Left lung (tissue), 10 donors: ENCODE results near the gene CNMD. TPM values are rescaled to one million over a fixed set of nuclear protein-coding genes. Genes with fewer than 3 reads are reported as not detected.

ENCODE experiments used
- ATAC-seq: fragments of 200-7000 bp; cut with Tn5 transposase; one replicate; pipeline ENCODE4 v1.9.1; 2020; ENCODE audit warnings: moderate library complexity
- DNase-seq, 4 donors: peaks; one replicate each; pipeline ENCODE4 v3.0.0-alpha.2; 2013 to 2020
- H3K27ac ChIP-seq, 2 donors: fragments of 200-600 bp; sonication (generic) in 1 of 2; one replicate each; pipeline versions ENCODE4 v1.5.0 to v1.8.0; 2020 to 2021
- H3K27me3 ChIP-seq, 2 donors: fragments of 200-600 bp; sonication (generic) in 1 of 2; one replicate each; pipeline versions ENCODE4 v1.5.0 to v1.8.0; 2020 to 2021
- H3K36me3 ChIP-seq, 2 donors: fragments of 200-600 bp; sonication (generic) in 1 of 2; one replicate each; pipeline versions ENCODE4 v1.5.0 to v1.8.0; 2020 to 2021
- H3K4me1 ChIP-seq, 2 donors: fragments of 200-600 bp; one replicate each; pipeline ENCODE4 v1.8.0; 2021
- H3K4me3 ChIP-seq, 2 donors: fragments of 200-600 bp; sonication (generic) in 1 of 2; one replicate each; pipeline versions ENCODE4 v1.5.0 to v1.8.0; 2020 to 2021; ENCODE audit warnings: mild to moderate bottlenecking in 1 of 2
- H3K9me3 ChIP-seq, 2 donors: fragments of 200-600 bp; sonication (generic) in 1 of 2; one replicate each; pipeline versions ENCODE4 v1.5.0 to v1.8.0; 2020 to 2021
- intact Hi-C, 2 donors: fragments of 100-400 bp; cut with DNase I; formaldehyde crosslinking; loops; one replicate each; pipeline versions ENCODE4 v1.11.2 to v1.14.2; 2022
- polyA plus RNA-seq, 6 donors: library from polyadenylated mRNA; unstranded; fragments of 120-200 nt; gene quantifications; one replicate each; pipeline ENCODE4 v1.2.1, GENCODE V29; 2013; ENCODE audit not compliant: insufficient read length in 6 of 6
- total RNA-seq, 2 donors: library from RNA; stranded (reverse); fragmentation: NEBNext Ultra II Directional; extraction: Animal tissue kit (Norgen Biotek cat#: 25700); gene quantifications; one replicate each; pipeline ENCODE4 v1.2.1, GENCODE V29; 2021
- TF ChIP-seq, protein P1 (sequence below), 2 donors: fragments of 200-600 bp; sonication (generic) in 1 of 2; IDR thresholded peaks; one replicate each; pipeline versions ENCODE4 v1.5.0 to v1.8.0; 2021; ENCODE audit warnings: antibody characterized with exemption in 2 of 2
- donor health status: DM: no; HTN: yes; CAD: no.
- donor health status: DM: no; HTN: no; CAD: no.

CNMD gene
- total and polyA plus RNA-seq, 8 donors = 5.1 to 9.6 (median 7.2) TPM; not detected in 2

DNA sequence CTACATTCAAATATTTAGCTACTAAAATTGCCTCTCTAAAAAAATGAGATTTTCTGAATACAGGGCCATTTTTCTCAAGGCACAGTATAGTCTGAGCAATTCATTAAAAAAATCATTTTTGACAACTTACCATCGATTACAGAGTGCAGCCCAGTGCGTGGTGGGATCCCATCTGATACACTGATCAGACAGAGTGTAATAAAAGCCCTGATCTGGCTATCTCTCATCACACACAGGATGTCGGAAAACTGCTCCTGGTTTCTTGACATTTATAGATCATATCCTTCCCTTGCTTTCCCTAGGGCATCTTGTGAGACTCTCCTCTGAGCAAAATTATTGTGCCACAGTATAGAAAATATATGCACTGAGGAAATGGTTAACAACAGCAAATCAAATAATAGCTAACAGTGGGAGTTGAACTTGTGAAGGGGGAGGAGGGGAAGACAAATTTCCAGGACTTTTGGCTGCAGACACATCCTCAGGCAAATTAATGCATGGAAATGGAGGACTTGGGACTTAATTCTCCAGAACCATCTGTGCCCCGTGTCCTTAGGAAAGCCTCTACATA lies 28.4 kb upstream of the CNMD start:
- no peaks in the 10 kb centered on the region for H3K36me3 ChIP-seq
- H3K27me3 ChIP-seq = peaks cover 0 to 9% of the 10 kb centered on the region in 2 donors
- intact Hi-C loops = no loop called here
- no peak overlapping the region for H3K27ac ChIP-seq
- ATAC-seq (no peak), DNase-seq (no peak)
- H3K4me3 ChIP-seq = no peak overlapping the region
- H3K4me1 ChIP-seq = no peaks in the 10 kb centered on the region
- TF ChIP-seq, protein P1, sequence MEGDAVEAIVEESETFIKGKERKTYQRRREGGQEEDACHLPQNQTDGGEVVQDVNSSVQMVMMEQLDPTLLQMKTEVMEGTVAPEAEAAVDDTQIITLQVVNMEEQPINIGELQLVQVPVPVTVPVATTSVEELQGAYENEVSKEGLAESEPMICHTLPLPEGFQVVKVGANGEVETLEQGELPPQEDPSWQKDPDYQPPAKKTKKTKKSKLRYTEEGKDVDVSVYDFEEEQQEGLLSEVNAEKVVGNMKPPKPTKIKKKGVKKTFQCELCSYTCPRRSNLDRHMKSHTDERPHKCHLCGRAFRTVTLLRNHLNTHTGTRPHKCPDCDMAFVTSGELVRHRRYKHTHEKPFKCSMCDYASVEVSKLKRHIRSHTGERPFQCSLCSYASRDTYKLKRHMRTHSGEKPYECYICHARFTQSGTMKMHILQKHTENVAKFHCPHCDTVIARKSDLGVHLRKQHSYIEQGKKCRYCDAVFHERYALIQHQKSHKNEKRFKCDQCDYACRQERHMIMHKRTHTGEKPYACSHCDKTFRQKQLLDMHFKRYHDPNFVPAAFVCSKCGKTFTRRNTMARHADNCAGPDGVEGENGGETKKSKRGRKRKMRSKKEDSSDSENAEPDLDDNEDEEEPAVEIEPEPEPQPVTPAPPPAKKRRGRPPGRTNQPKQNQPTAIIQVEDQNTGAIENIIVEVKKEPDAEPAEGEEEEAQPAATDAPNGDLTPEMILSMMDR (IDR thresholded peaks at IDR 0.05) = no peak
- H3K9me3 ChIP-seq = no peaks in the 10 kb centered on the region

GRCh38 chr13:52765611-52766390 lies 26.2 kb upstream of the CNMD start:
- no peaks in the 10 kb centered on the region for H3K36me3 ChIP-seq
- no peak for DNase-seq
- H3K9me3 ChIP-seq = no peaks in the 10 kb centered on the region
- H3K4me1 ChIP-seq = no peaks in the 10 kb centered on the region
- intact Hi-C loops = no loop called here
- H3K27ac ChIP-seq = no peak overlapping the region
- H3K27me3 ChIP-seq = no peaks in the 10 kb centered on the region
- TF ChIP-seq, protein P1 (IDR thresholded peaks at IDR 0.05) = no peak
- no peak overlapping the region for H3K4me3 ChIP-seq
- ATAC-seq = no peak

DNA sequence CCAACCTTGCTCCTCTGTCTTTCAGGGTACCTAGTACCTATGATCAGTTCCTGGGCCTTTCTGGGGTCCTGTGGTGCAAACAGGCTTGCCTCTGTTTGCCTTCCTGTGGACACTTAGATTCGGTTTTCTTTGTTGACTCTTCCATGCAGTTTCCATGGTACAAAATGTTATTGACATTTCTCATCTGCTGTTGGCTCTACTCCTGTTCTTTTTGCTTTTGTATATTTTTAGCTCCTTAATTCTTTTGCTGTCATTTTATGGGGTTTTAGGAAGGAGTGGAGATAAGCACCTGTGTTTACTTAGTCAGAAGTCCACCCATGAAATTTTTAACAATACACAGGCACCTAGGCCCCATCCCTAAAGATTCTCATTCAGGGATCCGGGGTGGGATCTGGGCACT lies 20.5 kb upstream of the CNMD start:
- no peaks in the 10 kb centered on the region for H3K27me3 ChIP-seq
- intact Hi-C loops = no loop called here
- no peaks in the 10 kb centered on the region for H3K9me3 ChIP-seq
- no peaks in the 10 kb centered on the region for H3K4me1 ChIP-seq
- DNase-seq (no peak), ATAC-seq (no peak)
- H3K4me3 ChIP-seq = no peak overlapping the region
- H3K36me3 ChIP-seq = no peaks in the 10 kb centered on the region
- H3K27ac ChIP-seq = no peak overlapping the region
- TF ChIP-seq, protein P1 (IDR thresholded peaks at IDR 0.05) = no peak

GRCh38 chr13:52758114-52758513 lies 18.5 kb upstream of the CNMD start:
- TF ChIP-seq, protein P1 (IDR thresholded peaks at IDR 0.05) = no peak
- DNase-seq (no peak), ATAC-seq (no peak)
- no peak overlapping the region for H3K27ac ChIP-seq
- no peaks in the 10 kb centered on the region for H3K4me1 ChIP-seq
- no peaks in the 10 kb centered on the region for H3K36me3 ChIP-seq
- no peak overlapping the region for H3K4me3 ChIP-seq
- H3K27me3 ChIP-seq = no peaks in the 10 kb centered on the region
- no peaks in the 10 kb centered on the region for H3K9me3 ChIP-seq
- intact Hi-C loops = no loop called here

- H3K4me3 ChIP-seq = no peak overlapping the region
- intact Hi-C loops = no loop called here
- H3K36me3 ChIP-seq = no peaks in the 10 kb centered on the region
- ATAC-seq (no peak), DNase-seq (no peak)
- no peaks in the 10 kb centered on the region for H3K9me3 ChIP-seq
- H3K27ac ChIP-seq = no peak overlapping the region
- no peaks in the 10 kb centered on the region for H3K4me1 ChIP-seq
- H3K27me3 ChIP-seq = peaks cover 0 to 9% of the 10 kb centered on the region in 2 donors
- TF ChIP-seq, protein P1 (IDR thresholded peaks at IDR 0.05) = no peak
These were observed 11.6 kb upstream of the CNMD start for GRCh38 chr13:52751196-52751595.
